ENCODE results near the gene FAM20B.
"Not testable (repeated sequence)": the region's sequence is repeated elsewhere in the genome, so short reads cannot be mapped to it uniquely, and the experiment has no call there.

The FAM20B gene

GRCh38 chr1:178997428-178997827, 28.3 kb upstream of the FAM20B start:
- Histone ChIP-seq H2BK120ac (ENCODE audit: low read depth, low read length) (no peak overlapping the region), H3K27ac (ENCODE audit: low read depth, low read length) (no peak overlapping the region), H3K9ac (ENCODE audit: low read length) (no peak overlapping the region), H3K4me3 (ENCODE audit: low read length) (no peak overlapping the region), H3K4me2 (ENCODE audit: low read length) (no peak overlapping the region), H3K4me1 (ENCODE audit: control insufficient read depth, low read depth, low read length) (no peaks in the 10 kb centered on the region), H3K79me1 (ENCODE audit: low read length) (no peaks in the 10 kb centered on the region), H4K8ac (ENCODE audit: low read depth, low read length) (no peak overlapping the region), H3K56ac (ENCODE audit: low read length) (no peak overlapping the region), H3K36me3 (ENCODE audit: control insufficient read depth, insufficient read depth, low read length) (no peaks in the 10 kb centered on the region), H3K18ac (ENCODE audit: low read length) (no peak overlapping the region), H3K23ac (ENCODE audit: low read length) (no peak overlapping the region), H3K4ac (ENCODE audit: low read depth, low read length) (no peak overlapping the region), H4K5ac (ENCODE audit: low read length) (no peak overlapping the region), H2BK15ac (replicated peaks; ENCODE audit: low read depth) (no peak overlapping the region), H2AK5ac (ENCODE audit: low read length) (no peak overlapping the region), H3K27me3 (ENCODE audit: insufficient read depth, low read length, poor library complexity) (no peaks in the 10 kb centered on the region), H3K79me2 (ENCODE audit: control insufficient read depth, insufficient read depth, low read length) (no peaks in the 10 kb centered on the region), H2BK5ac (ENCODE audit: low read length) (no peak overlapping the region)
- WGBS (ENCODE audit: extremely low coverage, insufficient coverage, low lambda C conversion rate): no CpG with 5 or more reads among the region's 1 CpG
- no peak for DNase-seq

DNA sequence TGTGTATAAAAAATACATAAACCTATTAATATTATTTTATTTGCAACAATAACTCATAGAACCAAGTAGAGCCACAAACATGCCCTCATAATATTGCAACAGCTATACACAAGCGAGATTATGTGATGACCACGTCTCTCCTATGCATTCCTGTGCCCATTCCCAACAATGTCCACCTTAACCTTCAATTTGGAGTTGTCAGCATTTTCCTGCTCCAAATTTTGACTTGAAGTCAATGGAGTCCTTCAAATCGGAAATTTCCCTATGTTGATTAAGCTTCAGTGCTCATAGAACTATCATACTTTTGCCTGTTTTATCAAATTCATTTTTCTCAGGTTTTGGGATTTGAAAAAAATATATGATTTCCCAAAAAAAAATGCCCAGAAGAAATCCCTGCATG, 27.4 kb upstream of the FAM20B start:
- no peak overlapping the region for H3K4me2 ChIP-seq (ENCODE audit: low read length)
- H3K9ac ChIP-seq (ENCODE audit: low read length): no peak overlapping the region
- no peak overlapping the region for H3K18ac ChIP-seq (ENCODE audit: low read length)
- H2AK5ac ChIP-seq (ENCODE audit: low read length): no peak overlapping the region
- H3K27ac ChIP-seq (ENCODE audit: low read depth, low read length): no peak overlapping the region
- no peak overlapping the region for H3K4me3 ChIP-seq (ENCODE audit: low read length)
- no peaks in the 10 kb centered on the region for H3K79me1 ChIP-seq (ENCODE audit: low read length)
- H3K79me2 ChIP-seq (ENCODE audit: control insufficient read depth, insufficient read depth, low read length): no peaks in the 10 kb centered on the region
- no peak overlapping the region for H2BK5ac ChIP-seq (ENCODE audit: low read length)
- H3K56ac ChIP-seq (ENCODE audit: low read length): no peak overlapping the region
- H3K27me3 ChIP-seq (ENCODE audit: insufficient read depth, low read length, poor library complexity): no peaks in the 10 kb centered on the region
- no peak overlapping the region for H3K4ac ChIP-seq (ENCODE audit: low read depth, low read length)
- WGBS (ENCODE audit: extremely low coverage, insufficient coverage, low lambda C conversion rate): no CpG with 5 or more reads among the region's 3 CpGs
- no peak overlapping the region for H2BK15ac ChIP-seq (replicated peaks; ENCODE audit: low read depth)
- H4K5ac ChIP-seq (ENCODE audit: low read length): no peak overlapping the region
- no peak for DNase-seq
- no peaks in the 10 kb centered on the region for H3K4me1 ChIP-seq (ENCODE audit: control insufficient read depth, low read depth, low read length)
- no peaks in the 10 kb centered on the region for H3K36me3 ChIP-seq (ENCODE audit: control insufficient read depth, insufficient read depth, low read length)
- H4K8ac ChIP-seq (ENCODE audit: low read depth, low read length): no peak overlapping the region
- H2BK120ac ChIP-seq (ENCODE audit: low read depth, low read length): no peak overlapping the region
- no peak overlapping the region for H3K23ac ChIP-seq (ENCODE audit: low read length)

- Histone ChIP-seq H3K4me3 (ENCODE audit: low read length) (no peak overlapping the region), H3K27me3 (ENCODE audit: insufficient read depth, low read length, poor library complexity) (no peaks in the 10 kb centered on the region), H4K8ac (ENCODE audit: low read depth, low read length) (no peak overlapping the region), H3K18ac (ENCODE audit: low read length) (no peak overlapping the region), H3K56ac (ENCODE audit: low read length) (no peak overlapping the region), H2AK5ac (ENCODE audit: low read length) (no peak overlapping the region), H3K4ac (ENCODE audit: low read depth, low read length) (no peak overlapping the region), H3K79me2 (ENCODE audit: control insufficient read depth, insufficient read depth, low read length) (no peaks in the 10 kb centered on the region), H2BK5ac (ENCODE audit: low read length) (no peak overlapping the region), H3K79me1 (ENCODE audit: low read length) (no peaks in the 10 kb centered on the region), H3K4me2 (ENCODE audit: low read length) (no peak overlapping the region), H3K23ac (ENCODE audit: low read length) (no peak overlapping the region), H2BK15ac (replicated peaks; ENCODE audit: low read depth) (no peak overlapping the region), H4K5ac (ENCODE audit: low read length) (no peak overlapping the region), H3K27ac (ENCODE audit: low read depth, low read length) (no peak overlapping the region), H3K4me1 (ENCODE audit: control insufficient read depth, low read depth, low read length) (no peaks in the 10 kb centered on the region), H2BK120ac (ENCODE audit: low read depth, low read length) (no peak overlapping the region), H3K36me3 (ENCODE audit: control insufficient read depth, insufficient read depth, low read length) (no peaks in the 10 kb centered on the region), H3K9ac (ENCODE audit: low read length) (no peak overlapping the region)
- no peak for DNase-seq
- whole genome bisulfite sequencing (ENCODE audit: extremely low coverage, insufficient coverage, low lambda C conversion rate): no CpG with 5 or more reads among the region's 5 CpGs
Measured at GRCh38 chr1:178999061-178999460, 26.6 kb upstream of the FAM20B start.

GRCh38 chr1:179001451-179001850, 24.2 kb upstream of the FAM20B start:
- Histone ChIP-seq H3K4me2 (ENCODE audit: low read length) (no peak overlapping the region), H3K23ac (ENCODE audit: low read length) (no peak overlapping the region), H2AK5ac (ENCODE audit: low read length) (no peak overlapping the region), H3K4me1 (ENCODE audit: control insufficient read depth, low read depth, low read length) (no peaks in the 10 kb centered on the region), H3K27ac (ENCODE audit: low read depth, low read length) (no peak overlapping the region), H3K79me1 (ENCODE audit: low read length) (no peaks in the 10 kb centered on the region), H3K36me3 (ENCODE audit: control insufficient read depth, insufficient read depth, low read length) (no peaks in the 10 kb centered on the region), H2BK5ac (ENCODE audit: low read length) (no peak overlapping the region), H3K18ac (ENCODE audit: low read length) (no peak overlapping the region), H3K4me3 (ENCODE audit: low read length) (no peak overlapping the region), H2BK120ac (ENCODE audit: low read depth, low read length) (no peak overlapping the region), H4K5ac (ENCODE audit: low read length) (no peak overlapping the region), H3K9ac (ENCODE audit: low read length) (no peak overlapping the region), H3K56ac (ENCODE audit: low read length) (no peak overlapping the region), H3K27me3 (ENCODE audit: insufficient read depth, low read length, poor library complexity) (no peaks in the 10 kb centered on the region), H3K79me2 (ENCODE audit: control insufficient read depth, insufficient read depth, low read length) (no peaks in the 10 kb centered on the region), H3K4ac (ENCODE audit: low read depth, low read length) (no peak overlapping the region), H4K8ac (ENCODE audit: low read depth, low read length) (no peak overlapping the region), H2BK15ac (replicated peaks; ENCODE audit: low read depth) (no peak overlapping the region)
- peak; percentile 7 for DNase-seq
- WGBS (ENCODE audit: extremely low coverage, insufficient coverage, low lambda C conversion rate): no CpG with 5 or more reads among the region's 1 CpG

DNA sequence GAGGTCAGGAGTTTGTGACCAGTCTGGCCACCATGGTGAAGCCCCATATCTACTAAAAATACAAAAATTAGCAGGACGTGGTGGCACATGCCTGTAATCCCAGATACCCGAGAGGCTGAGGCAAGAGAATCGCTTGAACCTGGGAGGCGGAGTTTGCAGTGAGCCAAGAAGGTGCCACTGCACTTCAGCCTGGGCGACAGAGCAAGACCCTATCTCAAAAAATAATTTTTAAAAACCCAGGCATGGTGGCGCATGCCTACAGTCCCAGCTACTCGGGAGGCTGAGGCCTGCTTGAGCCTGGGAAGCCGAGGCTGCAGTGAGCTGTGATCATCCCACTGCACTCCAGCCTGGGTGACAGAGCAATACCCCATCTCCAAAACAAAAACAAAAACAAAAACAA, 23.6 kb upstream of the FAM20B start:
- H4K8ac ChIP-seq (ENCODE audit: low read depth, low read length); H2BK120ac ChIP-seq (ENCODE audit: low read depth, low read length); H3K79me2 ChIP-seq (ENCODE audit: control insufficient read depth, insufficient read depth, low read length); H3K27ac ChIP-seq (ENCODE audit: low read depth, low read length); H2BK15ac ChIP-seq (replicated peaks; ENCODE audit: low read depth); DNase-seq; H2BK5ac ChIP-seq (ENCODE audit: low read length); H3K27me3 ChIP-seq (ENCODE audit: insufficient read depth, low read length, poor library complexity); H4K5ac ChIP-seq (ENCODE audit: low read length); H3K4me3 ChIP-seq (ENCODE audit: low read length); H3K23ac ChIP-seq (ENCODE audit: low read length); H3K18ac ChIP-seq (ENCODE audit: low read length); H3K79me1 ChIP-seq (ENCODE audit: low read length); H3K4me1 ChIP-seq (ENCODE audit: control insufficient read depth, low read depth, low read length); H3K36me3 ChIP-seq (ENCODE audit: control insufficient read depth, insufficient read depth, low read length); H2AK5ac ChIP-seq (ENCODE audit: low read length); H3K4ac ChIP-seq (ENCODE audit: low read depth, low read length); H3K4me2 ChIP-seq (ENCODE audit: low read length): not testable (repeated sequence)
- Histone ChIP-seq H3K56ac (ENCODE audit: low read length) (peak overlapping the region; percentile 50), H3K9ac (ENCODE audit: low read length) (peak overlapping the region; percentile 48)
- WGBS (ENCODE audit: extremely low coverage, insufficient coverage, low lambda C conversion rate): no CpG with 5 or more reads among the region's 8 CpGs

- no peaks in the 10 kb centered on the region for H3K4me1 ChIP-seq (ENCODE audit: control insufficient read depth, low read depth, low read length)
- no peak overlapping the region for H2BK5ac ChIP-seq (ENCODE audit: low read length)
- no peak overlapping the region for H3K18ac ChIP-seq (ENCODE audit: low read length)
- no CpG with 5 or more reads among the region's 20 CpGs for WGBS (ENCODE audit: extremely low coverage, insufficient coverage, low lambda C conversion rate)
- H4K5ac ChIP-seq (ENCODE audit: low read length): no peak overlapping the region
- H3K27me3 ChIP-seq (ENCODE audit: insufficient read depth, low read length, poor library complexity): no peaks in the 10 kb centered on the region
- H3K4ac ChIP-seq (ENCODE audit: low read depth, low read length): no peak overlapping the region
- H3K27ac ChIP-seq (ENCODE audit: low read depth, low read length): no peak overlapping the region
- H3K79me2 ChIP-seq (ENCODE audit: control insufficient read depth, insufficient read depth, low read length): no peaks in the 10 kb centered on the region
- H3K4me3 ChIP-seq (ENCODE audit: low read length): no peak overlapping the region
- H3K36me3 ChIP-seq (ENCODE audit: control insufficient read depth, insufficient read depth, low read length): no peaks in the 10 kb centered on the region
- H3K9ac ChIP-seq (ENCODE audit: low read length): peak overlapping the region; percentile 48
- no peaks in the 10 kb centered on the region for H3K79me1 ChIP-seq (ENCODE audit: low read length)
- no peak overlapping the region for H2BK15ac ChIP-seq (replicated peaks; ENCODE audit: low read depth)
- peak overlapping the region; percentile 37 for H3K4me2 ChIP-seq (ENCODE audit: low read length)
- DNase-seq: peak; percentile 93
- H4K8ac ChIP-seq (ENCODE audit: low read depth, low read length): no peak overlapping the region
- H3K23ac ChIP-seq (ENCODE audit: low read length): peak overlapping the region; percentile 59
- H3K56ac ChIP-seq (ENCODE audit: low read length): peak overlapping the region; percentile 50
- H2BK120ac ChIP-seq (ENCODE audit: low read depth, low read length): no peak overlapping the region
- no peak overlapping the region for H2AK5ac ChIP-seq (ENCODE audit: low read length)
Measured at GRCh38 chr1:179002552-179003345, 22.9 kb upstream of the FAM20B start.

Data from mesendoderm (in vitro differentiated cells).